Ovary (tissue), 3 donors: Measurements from ENCODE around the gene ZSCAN30.

ENCODE experiments used
- CTCF ChIP-seq, 3 donors: fragments of 450-650 bp in 2 of 3; fragments of 200-600 bp in 1 of 3; IDR thresholded peaks; one replicate each; pipeline versions ENCODE4 v1.5.1 to v1.8.0; 2016 to 2022; ENCODE audit warnings: antibody characterized with exemption in 3 of 3, mild to moderate bottlenecking in 1 of 3
- EP300 ChIP-seq: sonication (generic); formaldehyde crosslinking; IDR thresholded peaks from one replicate; pipeline ENCODE4 v1.6.1; 2017; ENCODE audit warnings: antibody characterized with exemption
- POLR2A ChIP-seq: fragments of 450-650 bp; IDR thresholded peaks from one replicate; pipeline ENCODE4 v1.6.1; 2017; ENCODE audit warnings: antibody characterized with exemption, mild to moderate bottlenecking, moderate library complexity
- donor health status: DM: no; HTN: no; CAD: no.

GRCh38 chr18:35236571-35237363, 53.3 kb downstream of the ZSCAN30 start:
- no peak for TF ChIP-seq CTCF (IDR thresholded peaks at IDR 0.05)
- TF ChIP-seq POLR2A: no peak
- no peak for TF ChIP-seq EP300
